ENCODE measurements around the gene TBX15. TPM values are rescaled to one million over a fixed set of nuclear protein-coding genes. Genes with fewer than 3 reads are reported as not detected.

TBX15 gene
- total RNA-seq, 6 experiments from 2014 or later: 0.29 to 56.5 (median 16.5) TPM

- no peak for DNase-seq
Observed at GRCh38 chr1:119004129-119004527, 16.0 kb upstream of the TBX15 start.

GRCh38 chr1:119003413-119004128, 15.4 kb upstream of the TBX15 start:
- Histone ChIP-seq H3K27ac (no peak overlapping the region), H3K36me3 (no peaks in the 10 kb centered on the region), H3K9me3 (no peaks in the 10 kb centered on the region), H3K4me1 (peaks cover 0 to 26% (median 2%) of the 10 kb centered on the region in 4 donors), H3K4me3 (no peak overlapping the region), H3K27me3 (peaks cover 12 to 62% of the 10 kb centered on the region in 2 donors)
- no peak for TF ChIP-seq CTCF (IDR thresholded peaks at IDR 0.05)
- TF ChIP-seq POLR2A (IDR thresholded peaks at IDR 0.05): no peak
- ATAC-seq (no peak), DNase-seq (no peak)
- intact Hi-C loops (cut with DNase I): no loop called here
- WGBS (ENCODE audit: insufficient coverage, low coverage, low lambda C conversion rate, missing lambda C conversion rate): 37% methylated on average over 11 of the region's 14 CpGs

More at GRCh38 chr1:119004129-119004527, 16.0 kb upstream of the TBX15 start:
- Histone ChIP-seq H3K4me3 (no peak overlapping the region), H3K27me3 (peaks cover 12 to 56% of the 10 kb centered on the region in 2 donors), H3K9me3 (no peaks in the 10 kb centered on the region), H3K27ac (no peak overlapping the region), H3K4me1 (peaks cover 0 to 27% (median 2%) of the 10 kb centered on the region in 4 donors), H3K36me3 (no peaks in the 10 kb centered on the region)
- intact Hi-C loops (cut with DNase I): no loop called here
- no peak for ATAC-seq
- 17% methylated on average over 5 of the region's 5 CpGs for WGBS (ENCODE audit: insufficient coverage, low coverage, low lambda C conversion rate, missing lambda C conversion rate)
- no peak for TF ChIP-seq CTCF (IDR thresholded peaks at IDR 0.05)
- no peak for TF ChIP-seq POLR2A (IDR thresholded peaks at IDR 0.05)

- TF ChIP-seq POLR2A (IDR thresholded peaks at IDR 0.05) (no peak), CTCF (IDR thresholded peaks at IDR 0.05) (no peak)
- intact Hi-C loops (cut with DNase I): no loop called here
- WGBS (ENCODE audit: insufficient coverage, low coverage, low lambda C conversion rate, missing lambda C conversion rate): 12% methylated on average over 16 of the region's 16 CpGs
- Histone ChIP-seq H3K27ac (no peak overlapping the region), H3K36me3 (no peaks in the 10 kb centered on the region), H3K27me3 (peaks cover 12 to 63% of the 10 kb centered on the region in 2 donors), H3K4me1 (peaks cover 0 to 12% (median 0%) of the 10 kb centered on the region in 4 donors), H3K9me3 (no peaks in the 10 kb centered on the region), H3K4me3 (no peak overlapping the region)
- no peak for DNase-seq
- peak in 1 of 4 donors; percentile 79 for ATAC-seq
Observed at GRCh38 chr1:119002028-119002686, 14.0 kb upstream of the TBX15 start.

- intact Hi-C loops (cut with DNase I): no loop called here
- H3K4me1 ChIP-seq: peaks cover 0 to 7% (median 0%) of the 10 kb centered on the region in 4 donors
- H3K36me3 ChIP-seq: no peaks in the 10 kb centered on the region
- TF ChIP-seq POLR2A (IDR thresholded peaks at IDR 0.05): no peak
- no peak overlapping the region for H3K4me3 ChIP-seq
- no peaks in the 10 kb centered on the region for H3K9me3 ChIP-seq
- no peak overlapping the region for H3K27ac ChIP-seq
- ATAC-seq (peak in 2 of 4 donors; percentile 25 to 37), DNase-seq (no peak)
- WGBS (ENCODE audit: insufficient coverage, low coverage, low lambda C conversion rate, missing lambda C conversion rate): 5% methylated on average over 17 of the region's 49 CpGs
- peaks cover 7 to 56% of the 10 kb centered on the region in 2 donors for H3K27me3 ChIP-seq
Observed at GRCh38 chr1:119001181-119002027, 13.3 kb upstream of the TBX15 start.
